H9 (cell line): ENCODE data around the gene SEL1L. TPM values are rescaled to one million over a fixed set of nuclear protein-coding genes. Genes with fewer than 3 reads are reported as not detected.

Experiments used
- DNase-seq: peaks from one replicate; pipeline ENCODE4 v3.0.0-alpha.2; 2017
- H2AFZ ChIP-seq: one replicate; pipeline ENCODE4 v1.6.1; 2013; ENCODE audit warnings: mild to moderate bottlenecking, low read length, control low read depth, moderate library complexity
- H2AK5ac ChIP-seq: 2 replicates; pipeline ENCODE4 v1.6.1; 2013; ENCODE audit warnings: low read length, control low read depth, mixed read lengths; ENCODE audit not compliant: insufficient read length
- H2BK120ac ChIP-seq: one replicate; pipeline ENCODE4 v1.6.1; 2013; ENCODE audit warnings: low read depth, mild to moderate bottlenecking, low read length, control low read depth, inconsistent platforms; ENCODE audit not compliant: poor library complexity, severe bottlenecking
- H2BK12ac ChIP-seq: 2 replicates; pipeline ENCODE4 v1.6.1; 2013; ENCODE audit warnings: low read length, control low read depth, mixed read lengths, low read depth; ENCODE audit not compliant: insufficient read length
- H2BK15ac ChIP-seq: 2 replicates; pipeline ENCODE4 v1.6.1; 2013; ENCODE audit warnings: low read depth, low read length, control low read depth
- H2BK20ac ChIP-seq: one replicate; pipeline ENCODE4 v1.6.1; 2013; ENCODE audit warnings: low read depth, mild to moderate bottlenecking, low read length, control low read depth, inconsistent platforms; ENCODE audit not compliant: poor library complexity, severe bottlenecking
- H2BK5ac ChIP-seq: 2 replicates; pipeline ENCODE4 v1.6.1; 2013; ENCODE audit warnings: low read length, control low read depth, mixed read lengths; ENCODE audit not compliant: insufficient read length
- H3K14ac ChIP-seq: 2 replicates; pipeline ENCODE4 v1.6.1; 2013; ENCODE audit warnings: low read length, control low read depth; ENCODE audit not compliant: insufficient read depth
- H3K18ac ChIP-seq: 2 replicates; pipeline ENCODE4 v1.6.1; 2013; ENCODE audit warnings: low read depth, mild to moderate bottlenecking, mixed read lengths, low read length, control low read depth; ENCODE audit not compliant: insufficient read length
- H3K23ac ChIP-seq: 2 replicates; pipeline ENCODE4 v1.6.1; 2013; ENCODE audit warnings: low read length, control low read depth, mixed read lengths, low read depth; ENCODE audit not compliant: insufficient read length
- H3K23me2 ChIP-seq: 2 replicates; pipeline ENCODE4 v1.6.1; 2013; ENCODE audit warnings: low read depth, mild to moderate bottlenecking, mixed read lengths, low read length, control low read depth; ENCODE audit not compliant: insufficient read length, poor library complexity, severe bottlenecking
- H3K27ac ChIP-seq: 2 replicates; pipeline ENCODE4 v1.5.1; 2013; ENCODE audit warnings: low read length, control low read depth, mixed read lengths, low read depth; ENCODE audit not compliant: insufficient read length
- H3K27me3 ChIP-seq: 2 replicates; pipeline ENCODE4 v1.6.1; 2013; ENCODE audit warnings: low read length, control low read depth, inconsistent platforms; ENCODE audit not compliant: insufficient read depth
- H3K4ac ChIP-seq: 2 replicates; pipeline ENCODE4 v1.6.1; 2013; ENCODE audit warnings: low read depth, mild to moderate bottlenecking, control low read depth, inconsistent platforms, low read length, moderate library complexity
- H3K4me1 ChIP-seq: 2 replicates; pipeline ENCODE4 v1.6.1; 2013; ENCODE audit warnings: low read length, control low read depth, inconsistent platforms; ENCODE audit not compliant: insufficient read depth
- H3K4me2 ChIP-seq: 2 replicates; pipeline ENCODE4 v1.6.1; 2013; ENCODE audit warnings: low read length, control low read depth, mixed read lengths; ENCODE audit not compliant: insufficient read length, insufficient read depth
- H3K56ac ChIP-seq: 2 replicates; pipeline ENCODE4 v1.6.1; 2013; ENCODE audit warnings: low read depth, mild to moderate bottlenecking, mixed read lengths, low read length, control low read depth; ENCODE audit not compliant: insufficient read length
- H3K79me1 ChIP-seq: 2 replicates; pipeline ENCODE4 v1.6.1; 2013; ENCODE audit warnings: low read depth, mild to moderate bottlenecking, moderate library complexity, low read length, control low read depth, inconsistent platforms; ENCODE audit not compliant: insufficient read depth, poor library complexity, severe bottlenecking
- H3K79me2 ChIP-seq: 2 replicates; pipeline ENCODE4 v1.6.1; 2013; ENCODE audit warnings: low read length, control low read depth, inconsistent platforms; ENCODE audit not compliant: insufficient read depth
- H3K9ac ChIP-seq: 2 replicates; pipeline ENCODE4 v1.6.1; 2013; ENCODE audit warnings: low read length, control low read depth, mixed read lengths; ENCODE audit not compliant: insufficient read length; ENCODE audit errors: extremely low read depth
- H3K9me3 ChIP-seq: one replicate; pipeline ENCODE4 v1.6.1; 2013; ENCODE audit warnings: low read depth, low read length, inconsistent platforms; ENCODE audit not compliant: control insufficient read depth
- H3T11ph ChIP-seq: one replicate; pipeline ENCODE4 v1.6.1; 2013; ENCODE audit warnings: mild to moderate bottlenecking, low read length, control low read depth, inconsistent platforms
- H4K20me1 ChIP-seq: one replicate; pipeline ENCODE4 v1.6.1; 2013; ENCODE audit not compliant: control insufficient read depth, insufficient read length, insufficient read depth
- H4K5ac ChIP-seq: 2 replicates; pipeline ENCODE4 v1.6.1; 2013; ENCODE audit warnings: low read depth, mild to moderate bottlenecking, mixed read lengths, low read length, control low read depth; ENCODE audit not compliant: insufficient read length
- H4K8ac ChIP-seq: replicated peaks from 2 replicates; pipeline ENCODE4 v1.6.1; 2013; ENCODE audit warnings: low read length, control low read depth, mixed read lengths, low read depth; ENCODE audit not compliant: insufficient read length
- H4K91ac ChIP-seq: 2 replicates; pipeline ENCODE4 v1.6.1; 2013; ENCODE audit warnings: low read depth, mild to moderate bottlenecking, moderate library complexity, mixed read lengths, low read length, control low read depth; ENCODE audit not compliant: insufficient read length
- H3K27ac Mint-ChIP-seq, 3 experiments: 2 replicates in 2 of 3; 3 replicates in 1 of 3; pipeline ENCODE4 v1.8.0; 2020 to 2021; ENCODE audit warnings: mixed read lengths in 3 of 3, mild to moderate bottlenecking in 1 of 3, moderate library complexity in 1 of 3
- H3K27me3 Mint-ChIP-seq: 2 replicates; pipeline ENCODE4 v1.8.0; 2021; ENCODE audit warnings: low read depth, mild to moderate bottlenecking, moderate library complexity, mixed read lengths
- H3K36me3 Mint-ChIP-seq, 3 experiments: 2 replicates in 2 of 3; 3 replicates in 1 of 3; pipeline ENCODE4 v1.8.0; 2020 to 2021; ENCODE audit warnings: low read depth in 3 of 3, mixed read lengths in 3 of 3; ENCODE audit not compliant: insufficient read depth in 1 of 3
- H3K4me1 Mint-ChIP-seq, 2 experiments: 2 replicates each; pipeline ENCODE4 v1.8.0; 2020; ENCODE audit warnings: mixed read lengths in 2 of 2
- H3K4me3 Mint-ChIP-seq, 2 experiments: 2 replicates in 1 of 2; 3 replicates in 1 of 2; pipeline ENCODE4 v1.8.0; 2020 to 2021; ENCODE audit warnings: mild to moderate bottlenecking in 2 of 2, mixed read lengths in 2 of 2, moderate library complexity in 1 of 2
- H3K9me3 Mint-ChIP-seq, 2 experiments: 2 replicates in 1 of 2; 3 replicates in 1 of 2; pipeline ENCODE4 v1.8.0; 2020; ENCODE audit warnings: mild to moderate bottlenecking in 2 of 2, mixed read lengths in 2 of 2, moderate library complexity in 1 of 2
- CTCF ChIP-seq: fragments of 200-600 bp; sonication (generic); conservative IDR thresholded peaks from 3 replicates; pipeline ENCODE4 v1.8.0; 2021; ENCODE audit warnings: antibody characterized with exemption, mild to moderate bottlenecking
- WGBS: extraction: QIAGEN DNeasy Blood & Tissue Kit; methylation state at CpG from one replicate; pipeline ENCODE4 v1.1.7; 2013; ENCODE audit warnings: missing lambda C conversion rate, low lambda C conversion rate, mixed read lengths; ENCODE audit not compliant: insufficient read length; ENCODE audit errors: extremely low coverage; 5-methylcytosine and 5-hydroxymethylcytosine counted together
- total RNA-seq: library from RNA; stranded (reverse); gene quantifications from 2 replicates; pipeline ENCODE4 v1.2.1, GENCODE V29; 2021

The SEL1L gene
- total RNA-seq, 1 experiment from 2014 or later: 27.5 TPM

GRCh38 chr14:81567302-81567701 lies 33.6 kb upstream of the SEL1L start:
- Mint-ChIP-seq H3K4me1 (peaks cover 8 to 11% of the 10 kb centered on the region in 2 experiments), H3K27ac (no peak overlapping the region), H3K9me3 (no peaks in the 10 kb centered on the region), H3K27me3 (peaks cover 20% of the 10 kb centered on the region), H3K36me3 (no peaks in the 10 kb centered on the region), H3K4me3 (no peak overlapping the region)
- no peak overlapping the region for H3K23ac ChIP-seq
- H2BK12ac ChIP-seq: no peak overlapping the region
- no peak overlapping the region for H2BK5ac ChIP-seq
- no peaks in the 10 kb centered on the region for H3K79me1 ChIP-seq
- WGBS: no CpG with 5 or more reads among the region's 6 CpGs
- H2BK15ac ChIP-seq: no peak overlapping the region
- no peak overlapping the region for H2BK20ac ChIP-seq
- H3K14ac ChIP-seq: no peak overlapping the region
- H3T11ph ChIP-seq: no peak overlapping the region
- no peak overlapping the region for H3K9ac ChIP-seq
- no peak overlapping the region for H4K91ac ChIP-seq
- H4K8ac ChIP-seq: no peak overlapping the region
- H3K23me2 ChIP-seq: no peaks in the 10 kb centered on the region
- no peaks in the 10 kb centered on the region for H3K79me2 ChIP-seq
- H3K18ac ChIP-seq: no peak overlapping the region
- H3K27me3 ChIP-seq: no peaks in the 10 kb centered on the region
- TF ChIP-seq CTCF: no peak
- no peak for DNase-seq
- H3K56ac ChIP-seq: no peak overlapping the region
- H2BK120ac ChIP-seq: no peak overlapping the region
- no peaks in the 10 kb centered on the region for H3K4me1 ChIP-seq
- H3K4ac ChIP-seq: no peak overlapping the region
- no peak overlapping the region for H2AK5ac ChIP-seq
- H2AFZ ChIP-seq: no peak overlapping the region
- H3K4me2 ChIP-seq: no peak overlapping the region
- no peaks in the 10 kb centered on the region for H4K20me1 ChIP-seq
- no peaks in the 10 kb centered on the region for H3K9me3 ChIP-seq
- H4K5ac ChIP-seq: no peak overlapping the region
- no peak overlapping the region for H3K27ac ChIP-seq
